GM12801 (cell line): ENCODE measurements around the gene MPP3.

Experiments
- CTCF ChIP-seq: IDR thresholded peaks from one replicate; pipeline ENCODE4 v1.5.1; 2011; ENCODE audit warnings: control low read depth; ENCODE audit not compliant: insufficient read length; ENCODE audit errors: extremely low read depth

MPP3 gene

GRCh38 chr17:43856141-43856540 lies 23.2 kb upstream of the MPP3 start:
- TF ChIP-seq CTCF: no peak

DNA sequence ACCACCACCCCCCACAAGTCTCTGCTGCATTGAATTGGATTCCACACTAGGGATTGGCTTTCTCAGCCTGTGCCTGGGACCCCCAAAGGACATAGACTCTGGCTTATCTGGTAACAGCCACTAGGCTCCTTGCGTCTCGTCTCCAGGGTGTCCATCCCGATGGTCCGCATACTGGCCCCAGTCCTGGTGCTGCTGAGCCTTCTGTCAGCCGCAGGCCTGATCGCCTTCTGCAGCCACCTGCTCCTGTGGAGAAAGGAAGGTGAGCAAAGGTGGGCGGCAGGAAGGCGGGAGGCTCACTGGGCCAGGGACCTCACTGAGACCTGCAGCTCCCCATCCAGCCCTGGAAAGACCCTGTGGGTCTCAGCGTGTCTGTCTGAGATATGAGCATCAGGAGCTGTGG lies 22.1 kb upstream of the MPP3 start:
- TF ChIP-seq CTCF: no peak

GRCh38 chr17:43854498-43854897 lies 21.6 kb upstream of the MPP3 start:
- TF ChIP-seq CTCF: no peak

- TF ChIP-seq CTCF: no peak
Measured at GRCh38 chr17:43853546-43853945, 20.6 kb upstream of the MPP3 start.

- TF ChIP-seq CTCF: no peak
Measured at GRCh38 chr17:43852571-43852970, 19.6 kb upstream of the MPP3 start.

GRCh38 chr17:43849116-43849515 lies 16.2 kb upstream of the MPP3 start:
- TF ChIP-seq CTCF: no peak

DNA sequence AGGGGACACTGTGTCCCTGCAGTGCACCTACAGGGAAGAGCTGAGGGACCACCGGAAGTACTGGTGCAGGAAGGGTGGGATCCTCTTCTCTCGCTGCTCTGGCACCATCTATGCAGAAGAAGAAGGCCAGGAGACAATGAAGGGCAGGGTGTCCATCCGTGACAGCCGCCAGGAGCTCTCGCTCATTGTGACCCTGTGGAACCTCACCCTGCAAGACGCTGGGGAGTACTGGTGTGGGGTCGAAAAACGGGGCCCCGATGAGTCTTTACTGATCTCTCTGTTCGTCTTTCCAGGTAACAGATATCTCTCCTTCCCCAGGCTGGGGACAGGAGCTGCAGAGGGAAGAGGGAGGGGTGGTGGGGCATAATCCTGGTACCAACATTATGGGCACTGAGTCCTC lies 15.7 kb upstream of the MPP3 start:
- no peak for TF ChIP-seq CTCF

DNA sequence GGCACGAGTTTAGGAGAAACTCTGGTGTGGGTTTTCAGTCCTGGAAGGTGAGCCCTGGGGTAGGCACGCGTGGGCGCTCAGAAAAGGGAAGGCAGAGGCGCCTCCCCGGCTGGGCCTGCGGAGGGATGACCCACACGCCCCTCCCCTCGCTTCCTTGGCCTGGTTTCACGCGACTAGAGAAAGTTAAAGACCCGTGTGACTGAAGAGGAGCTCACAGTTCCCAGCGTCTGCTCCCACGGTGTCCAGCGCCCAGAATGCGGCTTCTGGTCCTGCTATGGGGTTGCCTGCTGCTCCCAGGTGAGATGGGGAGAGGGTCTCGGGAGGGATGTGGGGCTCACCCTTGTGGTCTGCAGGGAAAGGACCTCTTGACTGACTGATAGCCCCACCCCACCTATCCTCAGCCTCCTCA lies 14.0 kb upstream of the MPP3 start, which contains the start of gene CD300LG:
Gene CD300LG, plus strand, starts transcription at position 214 of the 409 bp plus-strand sequence. Its CDS starts 41 bp downstream, at position 255.
- TF ChIP-seq CTCF: no peak
